Bronchus fibroblast of lung (primary cell): Measurements from ENCODE around the gene TPM2. TPM values are rescaled to one million over a fixed set of nuclear protein-coding genes. Genes with fewer than 3 reads are reported as not detected.

Source experiments
- total RNA-seq: library from RNA; depleted of rRNA; stranded (reverse); fragments of >200 nt; gene quantifications from 2 replicates; pipeline ENCODE4 v1.2.3, GENCODE V29; 2015

The TPM2 gene
- 521 and 660 TPM in 2 replicates for total RNA-seq

GRCh38 chr9:35689542-35690293 is at the start of gene TPM2:
Gene TPM2 (minus strand): TSS chr9:35689925. CDS start chr9:35689817, 108 bp downstream.

GRCh38 chr9:35732185-35732799 is 42.6 kb upstream of the TPM2 start, which contains the start of the genes CREB3 and TLN1:
Gene CREB3 (plus strand): TSS chr9:35732666. CDS start chr9:35732773, 107 bp downstream.
Gene TLN1 (minus strand): TSS chr9:35732195. CDS start chr9:35725694, 6,501 bp downstream.

GRCh38 chr9:35673132-35674024 is 16.3 kb downstream of the TPM2 start, which contains the start of gene CA9:
Gene CA9 (plus strand): TSS chr9:35673928. CDS start chr9:35673960, 32 bp downstream.

GRCh38 chr9:35664531-35665470 is 24.9 kb downstream of the TPM2 start, which contains the start of gene ARHGEF39:
Gene ARHGEF39 (minus strand): TSS chr9:35665195. CDS start chr9:35665169, 26 bp downstream.

GRCh38 chr9:35658137-35658967 is 31.4 kb downstream of the TPM2 start, which contains the start of gene CCDC107:
Gene CCDC107 (plus strand): TSS chr9:35658292. CDS start chr9:35658380, 88 bp downstream.

GRCh38 chr9:35657546-35658136 is 32.1 kb downstream of the TPM2 start, which contains the start of gene RMRP:
Gene RMRP (minus strand): TSS chr9:35658019.

GRCh38 chr9:35650341-35651158 is 39.2 kb downstream of the TPM2 start, which contains the start of gene SIT1:
Gene SIT1 (minus strand): TSS chr9:35650931. CDS start chr9:35650853, 78 bp downstream.

Other genes with a start within 250 kb of the TPM2 start
- gene RUSC2, start 199.8 kb downstream of the TPM2 start, total RNA-seq = 14.6 and 16.5 TPM in 2 replicates
- gene TESK1, start 84.7 kb downstream of the TPM2 start, total RNA-seq = 11.7 and 11.8 TPM in 2 replicates
- gene CD72, start 71.5 kb downstream of the TPM2 start, total RNA-seq = 0.50 and 1.0 TPM in 2 replicates
- gene SIT1, start 39.0 kb downstream of the TPM2 start, total RNA-seq = 0.15 TPM in 1 of 2 replicates, not detected in the other
- gene RMRP, start 31.9 kb downstream of the TPM2 start, total RNA-seq = 46,048 and 56,930 TPM in 2 replicates
- 15.0 and 17.7 TPM in 2 replicates for gene CCDC107, start 31.6 kb downstream of the TPM2 start, total RNA-seq
- 15.0 and 16.5 TPM in 2 replicates for gene ARHGEF39, start 24.7 kb downstream of the TPM2 start, total RNA-seq
- gene CA9, start 16.0 kb downstream of the TPM2 start, total RNA-seq = 0.74 and 0.84 TPM in 2 replicates
- gene TLN1, start 42.3 kb upstream of the TPM2 start, total RNA-seq = 279 and 318 TPM in 2 replicates
- gene CREB3, start 42.7 kb upstream of the TPM2 start, total RNA-seq = 59.6 and 73.3 TPM in 2 replicates
- gene GBA2, start 59.3 kb upstream of the TPM2 start, total RNA-seq = 23.9 and 25.1 TPM in 2 replicates
- gene RGP1, start 59.4 kb upstream of the TPM2 start, total RNA-seq = 10.1 and 10.6 TPM in 2 replicates
- gene MSMP, start 64.4 kb upstream of the TPM2 start, total RNA-seq = not detected in 2 replicates
- gene NPR2, start 101.7 kb upstream of the TPM2 start, total RNA-seq = 16.3 and 17.7 TPM in 2 replicates
- gene SPAG8, start 122.3 kb upstream of the TPM2 start, total RNA-seq = 1.5 and 2.4 TPM in 2 replicates
- 31.3 and 46.1 TPM in 2 replicates for gene HINT2, start 125.1 kb upstream of the TPM2 start, total RNA-seq
- gene FAM221B, start 138.8 kb upstream of the TPM2 start, total RNA-seq = not detected in 2 replicates
- gene TMEM8B, start 139.3 kb upstream of the TPM2 start, total RNA-seq = 3.9 and 4.3 TPM in 2 replicates
- not detected in 2 replicates for gene OR13J1, start 180.5 kb upstream of the TPM2 start, total RNA-seq
- gene HRCT1, start 216.3 kb upstream of the TPM2 start, total RNA-seq = 3.2 and 5.4 TPM in 2 replicates
- gene SPAAR, start 219.6 kb upstream of the TPM2 start, total RNA-seq = 0.34 TPM in 1 of 2 replicates, not detected in the other